GM18861 (cell line): ENCODE measurements around the gene SNTB2.
"Not testable (repeated sequence)": the region's sequence is repeated elsewhere in the genome, so short reads cannot be mapped to it uniquely, and the experiment has no call there.

Source experiments
- ATAC-seq: cut with Tn5 transposase; IDR thresholded peaks from one replicate; pipeline ENCODE4 v1.9.1; 2021; ENCODE audit not compliant: unreplicated experiment

Gene SNTB2

GRCh38 chr16:69186642-69187445 is at the start of gene SNTB2:
TSS of gene SNTB2 (plus strand) at chr16:69187164. CDS start at chr16:69187167, 3 bp downstream.
- ATAC-seq = peak; percentile 72

DNA sequence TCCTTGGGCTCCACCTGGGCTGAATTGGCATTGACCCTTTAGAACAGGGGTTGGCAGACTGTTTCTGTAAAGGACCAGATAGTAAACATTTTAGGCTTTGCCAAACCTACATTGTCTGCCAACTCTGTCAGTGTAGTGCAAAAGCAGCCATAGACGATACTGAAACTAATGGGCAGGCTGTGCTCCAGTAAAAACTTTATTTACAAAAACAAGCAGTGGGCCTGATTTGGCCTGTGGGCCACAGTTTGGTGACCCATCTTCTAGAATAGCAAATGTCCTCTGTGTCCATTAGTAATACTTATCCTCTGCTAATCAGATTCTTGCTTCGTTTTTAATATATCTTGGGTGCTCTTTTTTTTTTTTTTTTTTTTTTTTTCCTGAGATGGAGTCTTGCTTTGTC is 48.4 kb upstream of the SNTB2 start:
- no peak for ATAC-seq

DNA sequence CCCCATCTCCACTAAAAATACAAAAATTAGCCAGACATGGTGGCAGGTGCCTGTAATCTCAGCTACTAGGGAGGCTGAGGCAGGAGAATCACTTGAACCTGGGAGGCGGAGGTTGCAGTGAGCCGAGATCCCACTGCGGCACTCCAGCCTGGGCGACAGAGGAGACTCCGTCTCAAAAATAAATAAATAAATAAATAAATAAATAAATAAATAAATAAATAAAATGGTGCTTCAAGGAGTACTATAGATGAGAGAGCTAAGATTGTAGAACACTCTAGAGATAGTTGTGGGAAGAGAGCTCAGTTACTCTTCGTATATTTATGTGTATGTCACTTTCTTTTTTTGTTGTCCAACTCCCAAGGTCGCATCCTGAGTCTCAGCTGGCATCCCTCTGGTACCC is 47.5 kb upstream of the SNTB2 start:
- not testable (repeated sequence) for ATAC-seq

- no peak for ATAC-seq
These were observed 46.0 kb upstream of the SNTB2 start for GRCh38 chr16:69141014-69141413.

DNA sequence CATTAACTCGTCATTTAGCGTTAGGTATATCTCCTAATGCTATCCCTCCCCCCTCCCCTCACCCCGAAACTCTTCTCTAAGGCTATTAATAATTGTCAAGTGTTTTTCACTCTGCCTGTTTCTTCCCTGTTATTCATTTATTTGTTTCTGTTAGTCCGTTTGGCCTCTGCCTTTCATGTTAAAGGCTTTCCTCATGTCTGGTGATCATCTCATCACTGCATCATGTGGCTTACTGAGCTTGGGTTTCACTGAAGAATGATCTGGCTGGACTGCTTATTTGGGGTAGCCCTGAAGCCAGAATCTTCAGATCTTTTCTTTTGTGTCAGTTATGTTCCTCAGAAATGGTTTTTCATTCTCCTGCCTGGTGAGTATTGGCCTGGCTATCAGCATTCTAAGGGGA is 45.0 kb upstream of the SNTB2 start:
- no peak for ATAC-seq

GRCh38 chr16:69143116-69143515 is 43.8 kb upstream of the SNTB2 start:
- no peak for ATAC-seq

GRCh38 chr16:69145658-69146057 is 41.3 kb upstream of the SNTB2 start:
- no peak for ATAC-seq

GRCh38 chr16:69149621-69150020 is 37.3 kb upstream of the SNTB2 start:
- ATAC-seq = not testable (repeated sequence)

DNA sequence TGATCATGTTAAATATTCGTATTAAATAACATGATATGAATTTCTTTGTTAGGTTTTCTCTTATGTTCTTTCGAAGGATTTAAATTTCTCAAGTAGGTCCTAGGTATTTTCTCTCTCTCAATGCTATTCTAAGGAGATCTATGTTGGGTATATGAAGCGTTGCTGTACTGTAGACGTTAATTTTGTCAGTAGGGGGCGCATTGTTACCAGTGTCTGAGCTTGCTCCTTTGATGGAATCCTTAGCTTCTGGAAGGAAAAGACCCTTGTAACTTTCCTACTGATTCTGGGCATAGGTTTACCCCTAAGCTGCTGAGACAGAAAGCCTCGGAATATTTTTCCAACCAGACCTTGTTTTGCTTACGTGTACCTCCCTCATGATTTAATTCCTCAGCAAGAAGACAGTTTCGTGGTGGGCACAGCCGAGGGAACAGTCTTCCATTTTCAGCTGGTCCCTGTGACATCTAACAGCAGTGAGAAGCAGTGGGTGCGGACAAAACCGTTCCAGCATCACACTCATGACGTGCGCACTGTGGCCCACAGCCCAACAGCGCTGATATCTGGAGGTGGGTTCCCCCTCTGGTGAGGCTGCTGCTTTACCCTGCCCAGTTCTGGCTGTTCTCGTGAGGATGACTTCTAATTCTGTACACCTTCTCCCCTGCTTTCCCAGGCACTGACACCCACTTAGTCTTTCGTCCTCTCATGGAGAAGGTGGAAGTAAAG is 36.7 kb upstream of the SNTB2 start:
- ATAC-seq = no peak

DNA sequence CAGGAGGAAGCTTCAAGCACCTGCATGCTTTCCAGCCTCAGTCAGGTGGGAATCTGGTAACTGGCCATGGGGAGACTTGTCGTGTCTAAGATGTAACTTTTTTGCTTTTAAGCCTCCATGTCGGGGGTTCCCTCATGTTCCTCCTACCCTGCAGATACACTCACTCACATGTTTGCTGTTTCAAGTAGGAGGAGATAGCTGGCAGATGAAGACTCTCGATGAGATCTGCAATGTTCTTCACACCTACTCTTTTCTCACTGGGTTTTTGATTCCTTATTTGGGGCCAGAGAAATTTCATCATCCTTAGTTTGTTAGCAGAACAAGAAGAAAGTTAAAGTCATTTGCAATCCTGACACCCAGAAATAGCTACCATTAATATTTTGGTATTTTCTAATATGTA is 29.8 kb upstream of the SNTB2 start:
- ATAC-seq = no peak

- no peak for ATAC-seq
These were observed 26.8 kb upstream of the SNTB2 start for GRCh38 chr16:69160192-69160591.

GRCh38 chr16:69165584-69165983 is 21.4 kb upstream of the SNTB2 start:
- ATAC-seq = no peak

GRCh38 chr16:69166221-69166833 is 20.6 kb upstream of the SNTB2 start:
- ATAC-seq = no peak

DNA sequence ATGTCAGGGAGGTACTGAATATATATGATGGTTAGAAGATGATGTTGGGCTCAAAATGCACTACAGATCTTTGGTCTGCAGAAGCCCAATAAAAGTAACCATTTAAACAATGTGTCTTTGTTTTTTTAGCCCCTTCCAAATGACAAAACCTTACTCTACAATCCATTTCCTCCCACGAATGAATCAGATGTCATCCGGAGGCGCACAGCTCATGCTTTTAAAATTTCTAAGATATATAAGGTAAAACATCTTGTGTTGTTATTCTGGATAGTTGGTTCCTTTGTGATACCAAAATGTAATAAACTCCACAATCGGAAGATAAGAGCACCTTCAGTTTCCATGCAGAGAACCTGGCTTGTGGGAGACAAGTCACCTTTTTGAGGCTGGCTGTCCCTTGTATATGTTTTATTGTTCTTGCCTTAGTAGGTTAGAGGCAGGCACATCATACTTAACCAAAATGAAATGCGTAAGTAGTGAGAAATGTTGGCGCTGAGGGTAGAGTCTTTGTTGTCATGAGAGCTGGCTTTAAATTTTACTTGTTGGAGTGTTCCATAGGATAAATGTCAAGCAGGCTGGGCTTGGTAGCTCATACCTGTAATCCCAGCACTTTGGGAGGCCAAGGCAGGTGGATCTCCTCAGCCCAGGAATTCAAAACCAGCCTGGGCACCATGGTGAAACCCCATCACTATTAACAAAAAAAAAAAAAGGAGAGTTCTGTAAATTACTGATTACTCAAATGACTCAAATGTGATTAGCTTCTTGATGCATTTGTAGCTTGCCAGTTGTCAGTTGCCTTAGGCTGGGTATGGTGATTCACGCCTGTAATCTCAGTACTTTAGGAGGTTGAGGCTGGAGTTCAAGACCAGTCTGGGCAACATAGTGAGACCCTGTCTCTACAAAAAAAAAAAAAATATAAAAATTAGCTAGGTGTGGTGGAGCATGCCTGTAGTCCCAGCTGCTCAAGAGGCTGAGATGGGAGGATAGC is 19.7 kb upstream of the SNTB2 start:
- ATAC-seq = no peak

- ATAC-seq = no peak
These were observed 17.9 kb upstream of the SNTB2 start for GRCh38 chr16:69169051-69169450.

DNA sequence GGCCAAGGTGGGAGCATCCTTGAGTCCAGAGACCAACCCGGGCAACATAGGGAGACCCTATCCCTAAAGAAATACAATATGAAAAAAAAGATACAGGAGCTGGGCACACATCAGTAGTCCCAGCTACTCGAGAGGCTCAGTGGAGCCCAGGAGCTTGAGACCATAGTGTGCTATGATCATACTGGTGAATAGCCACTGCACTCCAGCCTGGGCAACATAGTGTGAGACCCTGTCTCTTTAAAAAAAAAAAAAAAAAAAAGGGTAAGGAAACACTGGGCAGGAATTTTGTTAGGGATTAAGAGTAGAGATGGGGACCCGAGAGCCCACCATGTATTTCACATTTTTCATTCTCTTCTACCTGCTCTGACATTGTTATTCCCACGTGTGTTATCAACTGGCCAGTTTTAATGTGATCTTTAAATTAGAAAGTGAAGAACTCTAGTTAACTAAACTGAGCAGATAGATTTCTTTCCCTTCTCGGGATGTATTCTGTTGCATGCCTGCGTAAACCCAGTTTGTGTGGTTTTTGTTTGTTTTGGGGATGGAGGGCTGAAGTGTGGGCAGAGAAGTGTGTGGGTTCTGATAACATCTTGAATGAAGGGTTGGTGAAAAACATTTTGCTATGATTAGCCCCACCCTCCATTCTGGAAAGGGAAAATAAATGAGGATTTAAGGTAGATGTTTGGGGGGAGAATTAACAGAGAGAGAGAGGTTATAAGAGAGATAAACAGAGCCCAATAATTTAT is 17.2 kb upstream of the SNTB2 start:
- no peak for ATAC-seq

DNA sequence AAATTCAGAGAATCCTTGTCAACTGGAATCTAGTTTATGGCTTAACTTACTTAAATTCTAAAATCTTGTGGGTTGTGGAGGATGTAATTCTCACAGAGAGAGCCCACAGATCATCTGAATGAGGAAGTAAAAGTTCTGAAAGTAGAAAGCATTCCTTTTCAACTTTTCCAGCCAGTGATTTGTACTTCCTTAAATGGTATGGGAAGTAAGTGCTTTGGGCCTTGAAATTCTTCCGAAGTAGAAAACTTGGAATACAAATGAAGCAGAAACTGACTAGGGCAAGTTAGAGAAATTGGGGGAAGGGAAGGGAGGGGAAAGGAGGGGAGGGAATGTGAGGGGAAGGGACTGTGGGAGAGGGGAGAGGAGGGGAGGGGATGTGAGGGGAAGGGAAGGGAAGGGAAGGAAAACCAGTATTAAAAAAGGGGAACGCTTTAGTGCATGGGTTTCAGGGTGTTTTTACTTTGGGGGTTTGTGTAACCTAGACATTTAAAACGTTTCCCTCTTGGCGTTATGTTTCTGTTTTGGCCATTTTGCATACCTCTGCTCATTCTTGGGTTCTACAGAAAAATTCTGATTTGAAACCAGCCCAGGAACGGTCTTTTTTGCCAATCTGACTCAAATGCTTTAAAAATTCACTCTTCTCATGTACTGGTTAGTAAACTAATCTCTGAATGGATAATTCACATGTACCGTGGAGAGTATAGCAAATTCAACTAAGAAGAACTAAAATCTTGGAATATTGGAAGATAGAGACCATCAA is 15.5 kb upstream of the SNTB2 start:
- no peak for ATAC-seq

- ATAC-seq = no peak
These were observed 10.7 kb upstream of the SNTB2 start for GRCh38 chr16:69176033-69176800.
